Measurements from ENCODE around the gene EFCAB8.

EFCAB8 gene

GRCh38 chr20:32830437-32830836 lies 28.3 kb upstream of the EFCAB8 start (continued):
- TF ChIP-seq CSRNP3 (CRISPR knock-in tag; IDR thresholded peaks at IDR 0.05) (no peak), ZC3H10 (CRISPR knock-in tag; IDR thresholded peaks at IDR 0.05) (no peak), RARB (CRISPR knock-in tag; IDR thresholded peaks at IDR 0.05) (no peak), PPARA (CRISPR knock-in tag; IDR thresholded peaks at IDR 0.05; ENCODE audit: borderline replicate concordance) (no peak), TCF4 (CRISPR knock-in tag; IDR thresholded peaks at IDR 0.05; ENCODE audit: borderline replicate concordance) (no peak), ZNF8 (CRISPR knock-in tag; IDR thresholded peaks at IDR 0.05) (no peak), ZNF70 (CRISPR knock-in tag; IDR thresholded peaks at IDR 0.05) (no peak), POU6F1 (CRISPR knock-in tag; IDR thresholded peaks at IDR 0.05; ENCODE audit: borderline replicate concordance, low read depth) (no peak), PATZ1 (CRISPR knock-in tag; IDR thresholded peaks at IDR 0.05; ENCODE audit: borderline replicate concordance) (no peak), ZFP3 (CRISPR knock-in tag; IDR thresholded peaks at IDR 0.05) (no peak), SNAI2 (CRISPR knock-in tag; IDR thresholded peaks at IDR 0.05) (no peak)

- TF ChIP-seq ZNF8 (CRISPR knock-in tag; IDR thresholded peaks at IDR 0.05): no peak
- TF ChIP-seq TCF4 (CRISPR knock-in tag; IDR thresholded peaks at IDR 0.05; ENCODE audit: borderline replicate concordance): no peak
- no peak for TF ChIP-seq PATZ1 (CRISPR knock-in tag; IDR thresholded peaks at IDR 0.05; ENCODE audit: borderline replicate concordance)
- TF ChIP-seq SNAI2 (CRISPR knock-in tag; IDR thresholded peaks at IDR 0.05): no peak
- TF ChIP-seq RARB (CRISPR knock-in tag; IDR thresholded peaks at IDR 0.05): no peak
- TF ChIP-seq ISL1 (CRISPR knock-in tag; IDR thresholded peaks at IDR 0.05): no peak
- TF ChIP-seq CSDC2 (CRISPR knock-in tag; IDR thresholded peaks at IDR 0.05): no peak
- TF ChIP-seq ESRRG (CRISPR knock-in tag; IDR thresholded peaks at IDR 0.05): no peak
- no peak for TF ChIP-seq ZFP3 (CRISPR knock-in tag; IDR thresholded peaks at IDR 0.05)
- ATAC-seq: no peak
These were observed 26.7 kb upstream of the EFCAB8 start for GRCh38 chr20:32831982-32832381.

- ATAC-seq: no peak
- no peak for TF ChIP-seq POU6F1 (CRISPR knock-in tag; IDR thresholded peaks at IDR 0.05; ENCODE audit: borderline replicate concordance, low read depth)
- TF ChIP-seq GLIS3 (CRISPR knock-in tag; IDR thresholded peaks at IDR 0.05): no peak
- no peak for TF ChIP-seq TCF4 (CRISPR knock-in tag; IDR thresholded peaks at IDR 0.05; ENCODE audit: borderline replicate concordance)
- no peak for TF ChIP-seq ARNTL (CRISPR knock-in tag; IDR thresholded peaks at IDR 0.05; ENCODE audit: borderline replicate concordance, low read depth)
- no peak for TF ChIP-seq RARB (CRISPR knock-in tag; IDR thresholded peaks at IDR 0.05)
- no peak for TF ChIP-seq ZNF8 (CRISPR knock-in tag; IDR thresholded peaks at IDR 0.05)
- no peak for TF ChIP-seq CSRNP3 (CRISPR knock-in tag; IDR thresholded peaks at IDR 0.05)
- no peak for TF ChIP-seq ESRRG (CRISPR knock-in tag; IDR thresholded peaks at IDR 0.05)
- no peak for TF ChIP-seq ISL1 (CRISPR knock-in tag; IDR thresholded peaks at IDR 0.05)
- no peak for TF ChIP-seq OSR1 (CRISPR knock-in tag; IDR thresholded peaks at IDR 0.05)
- TF ChIP-seq BACH2 (CRISPR knock-in tag; IDR thresholded peaks at IDR 0.05; ENCODE audit: borderline replicate concordance): no peak
- TF ChIP-seq CSDC2 (CRISPR knock-in tag; IDR thresholded peaks at IDR 0.05): no peak
- no peak for TF ChIP-seq ZC3H10 (CRISPR knock-in tag; IDR thresholded peaks at IDR 0.05)
- TF ChIP-seq CREB5 (CRISPR knock-in tag; IDR thresholded peaks at IDR 0.05; ENCODE audit: low read depth): no peak
- no peak for TF ChIP-seq TOX (CRISPR knock-in tag; IDR thresholded peaks at IDR 0.05; ENCODE audit: borderline replicate concordance)
- no peak for TF ChIP-seq PATZ1 (CRISPR knock-in tag; IDR thresholded peaks at IDR 0.05; ENCODE audit: borderline replicate concordance)
These were observed 26.1 kb upstream of the EFCAB8 start for GRCh38 chr20:32832664-32833063.

Measured in SK-N-SH treated with all-trans-retinoic acid at 6 μM for 48 hours (cell line).